Aorta (tissue), 5 donors: ENCODE measurements around the gene KNG1. TPM values are rescaled to one million over a fixed set of nuclear protein-coding genes. Genes with fewer than 3 reads are reported as not detected.

Experiments used
- ATAC-seq: fragments of 200-7000 bp; cut with Tn5 transposase; one replicate; pipeline ENCODE4 v1.9.1; 2022; ENCODE audit warnings: moderate library complexity; ENCODE audit not compliant: low FRiP score
- DNase-seq, 2 donors: peaks; one replicate each; pipeline ENCODE4 v3.0.0-alpha.2; 2020
- H3K27ac ChIP-seq, 2 donors: one replicate each; pipeline ENCODE4 v1.5.1; 2013; ENCODE audit warnings: low read length in 2 of 2, mild to moderate bottlenecking in 2 of 2, moderate library complexity in 2 of 2, control low read depth in 1 of 2, inconsistent platforms in 1 of 2, low read depth in 1 of 2
- H3K27me3 ChIP-seq, 2 donors: one replicate each; pipeline ENCODE4 v1.6.1; 2013; ENCODE audit warnings: control low read depth in 1 of 2, low read length in 1 of 2, mild to moderate bottlenecking in 1 of 2, moderate library complexity in 1 of 2; ENCODE audit not compliant: insufficient read depth in 2 of 2, control insufficient read depth in 1 of 2
- H3K36me3 ChIP-seq, 2 donors: one replicate each; pipeline ENCODE4 v1.6.1; 2013; ENCODE audit warnings: control low read depth in 1 of 2, low read length in 1 of 2, mild to moderate bottlenecking in 1 of 2; ENCODE audit not compliant: insufficient read depth in 2 of 2, control insufficient read depth in 1 of 2
- H3K4me1 ChIP-seq, 2 donors: one replicate each; pipeline ENCODE4 v1.6.1; 2013; ENCODE audit warnings: low read length in 2 of 2, control low read depth in 1 of 2, mild to moderate bottlenecking in 1 of 2, moderate library complexity in 1 of 2; ENCODE audit not compliant: insufficient read depth in 2 of 2, control insufficient read depth in 1 of 2
- H3K4me3 ChIP-seq, 2 donors: one replicate each; pipeline ENCODE4 v1.5.1; 2013; ENCODE audit warnings: low read length in 2 of 2, control low read depth in 1 of 2, mild to moderate bottlenecking in 1 of 2
- H3K9me3 ChIP-seq: one replicate; pipeline ENCODE4 v1.6.1; 2013; ENCODE audit warnings: mild to moderate bottlenecking, low read length; ENCODE audit not compliant: control insufficient read depth
- WGBS, 2 donors: extraction: QIAGEN DNeasy Blood & Tissue Kit; methylation state at CpG; one replicate each; pipeline ENCODE4 v1.1.7; 2013; 5-methylcytosine and 5-hydroxymethylcytosine counted together
- intact Hi-C, 2 donors: fragments of 100-400 bp; cut with DNase I; formaldehyde crosslinking; loops; one replicate each; pipeline versions ENCODE4 v1.14.2 to v1.15.0; 2022
- microRNA-seq, 2 donors: library from miRNA; unstranded; fragments of <30 nt; microRNA quantifications; one replicate each; pipeline ENCODE4 v1.2.0, GENCODE V29; 2020
- polyA plus RNA-seq, 2 donors: library from polyadenylated mRNA; stranded (reverse); fragments of 200-250 nt; gene quantifications; one replicate each; pipeline ENCODE4 v1.2.3, GENCODE V29; 2013
- total RNA-seq, 2 donors: library from RNA; stranded (reverse); fragmentation: NEBNext Ultra II Directional; extraction: Animal tissue kit (Norgen Biotek cat#: 25700); gene quantifications; one replicate each; pipeline ENCODE4 v1.2.1, GENCODE V29; 2021
- donor health status: healthy with polysubstance abuse.
- donor health status: Bipolar disorder and iron deficiency.
- donor health status: DM: no; HTN: no; CAD: no.
- donor health status: DM: no; HTN: no; CAD: no.
- donor health status: DM: yes; HTN: yes; CAD: no.

Gene KNG1
- total and polyA plus RNA-seq, 4 donors = not detected

DNA sequence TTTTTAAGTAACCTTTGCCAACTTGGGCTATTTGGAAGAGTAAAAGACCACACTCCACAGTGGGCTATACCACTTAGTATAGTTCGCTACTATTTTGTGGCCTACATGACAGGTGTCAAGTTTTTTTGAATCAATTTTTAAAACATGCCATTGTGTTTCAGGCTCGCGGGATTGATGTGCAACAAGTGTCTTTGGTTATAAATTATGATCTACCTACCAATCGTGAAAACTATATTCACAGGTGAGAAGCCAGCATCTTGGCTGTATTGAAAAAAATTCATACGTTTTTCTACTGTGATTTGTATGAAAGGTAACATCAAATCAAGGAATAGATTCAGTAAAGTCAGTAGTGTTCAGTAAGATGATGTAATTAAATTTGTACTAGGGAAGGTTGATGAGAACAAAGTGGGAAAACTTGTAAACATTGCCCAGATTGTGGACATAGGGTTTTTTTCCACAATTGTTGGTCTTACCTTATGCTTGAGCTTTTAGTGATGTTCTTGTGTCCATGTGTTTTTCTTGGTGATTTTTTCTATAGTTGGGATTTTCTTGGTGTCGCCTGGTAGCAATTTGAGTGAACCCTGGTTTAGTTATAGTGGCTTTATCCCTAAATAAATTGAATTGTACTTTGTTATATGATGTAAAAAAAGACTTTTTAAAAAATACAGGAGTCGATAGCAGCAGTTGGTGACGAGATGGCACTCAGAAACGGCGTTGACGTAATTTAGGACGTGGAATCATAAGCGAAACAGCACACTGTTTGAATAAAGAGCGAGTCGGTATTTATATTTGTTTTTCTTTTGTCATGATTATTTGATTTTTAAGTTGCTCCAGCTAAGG is 70.7 kb downstream of the KNG1 start:
- peaks cover 0 to 8% of the 10 kb centered on the region in 2 donors for H3K4me1 ChIP-seq

DNA sequence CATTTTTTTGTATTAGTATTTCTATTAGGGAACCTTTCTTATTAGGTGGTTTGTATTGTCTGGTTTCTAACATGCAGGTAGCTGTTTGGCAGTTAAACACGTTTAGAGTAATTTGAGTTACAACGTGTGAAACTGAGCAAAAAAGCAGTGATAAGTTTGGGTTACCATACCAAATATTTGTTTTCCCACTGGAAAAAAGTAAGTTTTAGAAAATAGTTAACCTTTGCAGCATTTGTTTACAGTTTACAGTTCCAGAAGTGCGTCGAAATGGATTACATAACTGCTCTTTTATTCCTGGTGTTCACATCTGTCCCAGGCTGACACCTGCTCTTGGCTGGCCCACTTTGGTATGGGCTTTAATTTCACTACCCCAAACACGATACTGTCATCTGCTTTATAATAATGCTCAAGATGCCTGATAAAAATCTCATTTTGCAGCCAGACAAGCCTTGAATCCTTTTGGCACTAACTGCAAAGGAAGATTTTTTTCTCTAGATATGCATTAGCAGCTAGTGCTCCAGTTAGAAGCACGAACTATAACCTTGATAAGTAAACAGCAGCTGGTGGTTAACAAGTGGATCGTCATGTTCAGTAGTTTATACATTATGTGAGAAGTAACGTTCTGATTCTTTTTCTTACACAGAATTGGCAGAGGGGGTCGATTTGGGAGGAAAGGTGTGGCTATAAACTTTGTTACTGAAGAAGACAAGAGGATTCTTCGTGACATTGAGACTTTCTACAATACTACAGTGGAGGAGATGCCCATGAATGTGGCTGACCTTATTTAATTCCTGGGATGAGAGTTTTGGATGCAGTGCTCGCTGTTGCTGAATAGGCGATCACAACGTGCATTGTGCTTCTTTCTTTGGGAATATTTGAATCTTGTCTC is 71.6 kb downstream of the KNG1 start:
- DNase-seq (no peak), ATAC-seq (no peak)
- no peaks in the 10 kb centered on the region for H3K27me3 ChIP-seq
- no peak overlapping the region for H3K27ac ChIP-seq
- peaks cover 0 to 8% of the 10 kb centered on the region in 2 donors for H3K4me1 ChIP-seq
- WGBS, 2 donors = 51 to 55% methylated on average over 13 of the region's 13 CpGs
- no peaks in the 10 kb centered on the region for H3K9me3 ChIP-seq
- peaks cover 10 to 13% of the 10 kb centered on the region in 2 donors for H3K36me3 ChIP-seq
- intact Hi-C loops = loop anchor here in 1 of 2 donors (5.0 to 10.0 kb wide), 3 partner anchors 144 to 224 kb away; partner anchors contain the start of genes AHSG, ST6GAL1 and TBCCD1
- peak overlapping the region in 1 of 2 donors; percentile 4 for H3K4me3 ChIP-seq

More for the DNA sequence above, 70.7 kb downstream of the KNG1 start:
- Histone ChIP-seq H3K27ac (no peak overlapping the region), H3K27me3 (peaks cover 0 to 1% of the 10 kb centered on the region in 2 donors), H3K9me3 (no peaks in the 10 kb centered on the region), H3K4me3 (no peak overlapping the region), H3K36me3 (peaks cover 10 to 13% of the 10 kb centered on the region in 2 donors)
- 67 to 68% methylated on average over 15 of the region's 15 CpGs for WGBS, 2 donors
- DNase-seq (no peak), ATAC-seq (no peak)
- intact Hi-C loops = loop anchor here in 1 of 2 donors (5.0 to 10.0 kb wide), 3 partner anchors 144 to 223 kb away; partner anchors contain the start of genes AHSG, ST6GAL1 and TBCCD1

DNA sequence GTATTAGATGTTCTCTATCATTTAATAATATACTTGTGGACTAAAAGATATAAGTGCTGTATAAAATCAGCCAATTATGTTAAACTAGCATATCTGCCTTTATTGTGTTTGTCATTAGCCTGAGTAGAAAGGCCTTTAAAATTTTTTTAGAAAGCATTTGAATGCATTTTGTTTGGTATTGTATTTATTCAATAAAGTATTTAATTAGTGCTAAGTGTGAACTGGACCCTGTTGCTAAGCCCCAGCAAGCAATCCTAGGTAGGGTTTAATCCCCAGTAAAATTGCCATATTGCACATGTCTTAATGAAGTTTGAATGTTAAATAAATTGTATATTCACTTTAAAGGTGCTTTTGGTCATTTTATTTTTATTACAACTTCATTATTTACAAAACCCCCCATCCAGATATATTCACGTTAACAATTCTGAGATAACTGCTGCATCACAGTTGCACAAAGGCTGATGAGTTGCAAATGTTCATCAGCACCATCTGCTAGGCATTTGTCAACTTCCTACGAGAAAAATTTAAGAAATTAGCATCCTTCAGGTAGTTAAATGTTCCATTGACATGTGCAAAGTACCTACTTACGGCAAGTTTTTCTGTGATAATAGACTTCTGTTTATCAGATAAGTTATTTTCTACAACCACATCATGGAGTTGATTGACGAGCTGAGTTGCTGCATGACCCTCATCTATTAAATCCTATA is 72.5 kb downstream of the KNG1 start:
- peaks cover 10 to 13% of the 10 kb centered on the region in 2 donors for H3K36me3 ChIP-seq
- no peak overlapping the region for H3K4me3 ChIP-seq
- intact Hi-C loops = loop anchor here in 1 of 2 donors (5.0 to 10.0 kb wide), 3 partner anchors 143 to 225 kb away; partner anchors contain the start of genes AHSG, ST6GAL1 and TBCCD1
- no peaks in the 10 kb centered on the region for H3K9me3 ChIP-seq
- H3K27ac ChIP-seq = no peak overlapping the region
- H3K27me3 ChIP-seq = no peaks in the 10 kb centered on the region
- ATAC-seq (no peak), DNase-seq (no peak)
- WGBS, 2 donors = 28 to 36% methylated on average over 4 of the region's 4 CpGs
- H3K4me1 ChIP-seq = peaks cover 0 to 8% of the 10 kb centered on the region in 2 donors

DNA sequence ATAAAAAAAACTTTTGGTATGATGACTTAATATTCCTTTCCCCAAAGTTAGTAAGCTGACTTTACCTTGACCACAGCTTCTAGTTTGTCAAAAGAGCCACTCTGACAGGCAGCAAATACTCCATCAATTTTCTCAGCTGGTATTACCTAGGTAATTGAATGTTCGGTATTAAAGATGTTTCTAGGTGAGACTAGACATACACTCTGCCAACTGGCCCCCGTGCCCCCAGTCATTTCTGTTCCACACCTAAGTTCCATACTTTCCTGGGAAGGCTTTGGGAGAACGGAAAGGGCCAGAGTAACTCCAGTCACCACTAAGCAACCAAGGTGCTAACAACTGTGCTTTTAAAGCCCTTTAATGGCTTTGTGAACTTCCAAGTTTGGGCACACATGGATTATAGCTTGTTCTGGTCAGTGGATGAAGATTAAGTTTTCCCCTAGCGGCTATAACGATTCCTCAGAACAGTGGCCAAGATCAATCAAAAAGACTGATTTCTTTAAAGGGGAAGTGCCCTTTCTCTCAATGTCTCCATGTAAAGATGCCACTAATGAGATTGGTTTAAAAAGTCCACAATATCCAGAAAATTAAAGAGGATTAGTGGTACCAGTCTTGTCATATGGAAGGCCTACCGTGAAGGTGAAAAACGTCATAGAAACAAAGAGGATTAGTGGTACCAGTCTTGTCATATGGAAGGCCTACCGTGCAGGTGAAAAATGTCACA is 73.3 kb downstream of the KNG1 start:
- Histone ChIP-seq H3K4me1 (peaks cover 0 to 8% of the 10 kb centered on the region in 2 donors), H3K4me3 (no peak overlapping the region), H3K9me3 (no peaks in the 10 kb centered on the region), H3K36me3 (peaks cover 10% of the 10 kb centered on the region in 2 donors), H3K27me3 (no peaks in the 10 kb centered on the region), H3K27ac (no peak overlapping the region)
- DNase-seq (no peak), ATAC-seq (no peak)
- WGBS, 2 donors = 48 to 49% methylated on average over 8 of the region's 8 CpGs
- intact Hi-C loops = no loop called here

Small RNA genes within 50 kb of the gene (microRNA-seq; reads per million reads assigned to microRNA genes)
- gene MIR1248 = 7.2 to 10.9 reads per million in 2 donors

Other genes with a start within 250 kb of the KNG1 start
- gene CRYGS, start 173.0 kb upstream of the KNG1 start, total RNA-seq = 1 to 10 TPM; 3.0 to 7.5 TPM
- 10 to 100 TPM in 1 of 2 donors, 1 to 10 TPM in 1; 2.5 to 24.8 TPM for gene CRYGS, start 173.0 kb upstream of the KNG1 start, polyA plus RNA-seq
- 10 to 100 TPM; 11.5 to 13.3 TPM for gene TBCCD1, start 150.0 kb upstream of the KNG1 start, total RNA-seq
- 1 to 10 TPM; 5.1 to 5.3 TPM for gene TBCCD1, start 150.0 kb upstream of the KNG1 start, polyA plus RNA-seq
- gene DNAJB11, start 146.6 kb upstream of the KNG1 start, total RNA-seq = 10 to 100 TPM; 35.0 to 47.0 TPM
- 10 to 100 TPM; 36.7 to 40.2 TPM for gene DNAJB11, start 146.6 kb upstream of the KNG1 start, polyA plus RNA-seq
- gene AHSG, start 104.3 kb upstream of the KNG1 start, total RNA-seq = not detected
- gene AHSG, start 104.3 kb upstream of the KNG1 start, polyA plus RNA-seq = under 1 TPM in 1 of 2 donors, not detected in 1; 0.13 TPM
- gene FETUB, start 77.0 kb upstream of the KNG1 start, total RNA-seq = not detected
- not detected for gene FETUB, start 77.0 kb upstream of the KNG1 start, polyA plus RNA-seq
- gene HRG, start 51.3 kb upstream of the KNG1 start, total RNA-seq = not detected
- gene HRG, start 51.3 kb upstream of the KNG1 start, polyA plus RNA-seq = not detected
- 100 to 1,000 TPM; 330 to 374 TPM for gene EIF4A2, start 66.2 kb downstream of the KNG1 start, total RNA-seq
- gene EIF4A2, start 66.2 kb downstream of the KNG1 start, polyA plus RNA-seq = 100 to 1,000 TPM; 593 to 598 TPM
- 10 to 100 TPM in 1 of 2 donors, 1 to 10 TPM in 1; 9.0 to 10.4 TPM for gene RFC4, start 89.1 kb downstream of the KNG1 start, total RNA-seq
- 1 to 10 TPM; 6.9 to 8.2 TPM for gene RFC4, start 89.1 kb downstream of the KNG1 start, polyA plus RNA-seq
- 1 to 10 TPM; 1.5 to 2.9 TPM for gene ADIPOQ, start 125.4 kb downstream of the KNG1 start, total RNA-seq
- under 1 TPM in 1 of 2 donors, not detected in 1; 0.36 TPM for gene ADIPOQ, start 125.4 kb downstream of the KNG1 start, polyA plus RNA-seq
- 100 to 1,000 TPM in 1 of 2 donors, 10 to 100 TPM in 1; 80.3 to 140 TPM for gene ST6GAL1, start 213.2 kb downstream of the KNG1 start, total RNA-seq
- 10 to 100 TPM; 11.8 to 20.5 TPM for gene ST6GAL1, start 213.2 kb downstream of the KNG1 start, polyA plus RNA-seq